ENCODE results near the gene CLEC4A.
"Not testable (repeated sequence)": the region's sequence is repeated elsewhere in the genome, so short reads cannot be mapped to it uniquely, and the experiment has no call there.

CLEC4A gene

DNA sequence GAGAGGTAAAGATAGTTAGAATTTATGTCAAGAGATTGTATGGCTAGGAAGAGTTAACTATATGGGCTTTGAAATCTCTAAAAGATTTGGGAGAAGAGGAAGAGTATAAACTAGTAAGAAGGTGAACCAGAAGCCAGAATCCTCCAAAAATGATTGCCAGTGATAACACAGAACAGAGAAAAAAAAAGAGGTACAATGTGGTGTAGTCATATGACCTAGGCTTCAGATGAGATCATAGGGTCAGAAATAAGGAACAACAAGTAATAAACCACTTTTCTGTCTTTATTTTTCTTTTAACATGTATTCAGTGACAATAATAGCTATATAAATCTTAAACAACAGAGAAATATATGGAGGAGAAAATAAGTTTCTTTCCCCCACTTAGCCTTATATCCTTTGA is 43.3 kb upstream of the CLEC4A start:
- no peak for TF ChIP-seq CTCF (IDR thresholded peaks at IDR 0.05; ENCODE audit: control insufficient read depth, insufficient read depth, low read depth, low read length, missing control alignments)
- no peak overlapping the region for H3K4me3 ChIP-seq (ENCODE audit: control insufficient read depth, low read depth, low read length)
- DNase-seq (ENCODE audit: low read depth) = no peak

GRCh38 chr12:8081251-8081920 is 42.0 kb upstream of the CLEC4A start:
- DNase-seq (ENCODE audit: low read depth) = no peak
- H3K4me3 ChIP-seq (ENCODE audit: control insufficient read depth, low read depth, low read length) = peak overlapping the region; percentile 90
- TF ChIP-seq CTCF (IDR thresholded peaks at IDR 0.05; ENCODE audit: control insufficient read depth, insufficient read depth, low read depth, low read length, missing control alignments) = no peak

- no peak for DNase-seq (ENCODE audit: low read depth)
- peak overlapping the region; percentile 90 for H3K4me3 ChIP-seq (ENCODE audit: control insufficient read depth, low read depth, low read length)
- TF ChIP-seq CTCF (IDR thresholded peaks at IDR 0.05; ENCODE audit: control insufficient read depth, insufficient read depth, low read depth, low read length, missing control alignments) = no peak
These were observed 40.7 kb upstream of the CLEC4A start for GRCh38 chr12:8082808-8083100.

DNA sequence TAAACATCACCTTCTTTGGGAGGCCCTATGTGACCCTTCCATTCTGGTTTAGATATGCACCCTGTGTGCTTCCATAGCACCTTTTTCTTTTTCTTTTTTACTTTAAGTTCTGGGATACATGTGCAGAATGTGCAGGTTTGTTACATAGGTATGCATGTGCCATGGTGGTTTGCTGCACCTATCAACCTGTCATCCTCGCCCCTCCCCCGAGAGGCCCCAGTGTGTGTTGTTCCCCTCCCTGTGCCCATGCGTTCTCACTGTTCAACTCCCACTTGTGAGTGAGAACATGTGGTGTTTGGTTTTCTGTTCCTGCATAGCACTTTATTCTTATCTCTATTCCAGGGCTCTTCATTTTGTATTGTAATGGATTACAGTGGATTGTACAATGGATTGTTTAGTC is 39.1 kb upstream of the CLEC4A start:
- not testable (repeated sequence) for DNase-seq (ENCODE audit: low read depth); H3K4me3 ChIP-seq (ENCODE audit: control insufficient read depth, low read depth, low read length)

GRCh38 chr12:8087666-8088065 is 35.8 kb upstream of the CLEC4A start:
- H3K4me3 ChIP-seq (ENCODE audit: control insufficient read depth, low read depth, low read length) = no peak overlapping the region
- no peak for TF ChIP-seq CTCF (IDR thresholded peaks at IDR 0.05; ENCODE audit: control insufficient read depth, insufficient read depth, low read depth, low read length, missing control alignments)
- DNase-seq (ENCODE audit: low read depth) = no peak

- no peak for TF ChIP-seq CTCF (IDR thresholded peaks at IDR 0.05; ENCODE audit: control insufficient read depth, insufficient read depth, low read depth, low read length, missing control alignments)
- no peak for DNase-seq (ENCODE audit: low read depth)
- no peak overlapping the region for H3K4me3 ChIP-seq (ENCODE audit: control insufficient read depth, low read depth, low read length)
These were observed 34.8 kb upstream of the CLEC4A start for GRCh38 chr12:8088574-8088973.

DNA sequence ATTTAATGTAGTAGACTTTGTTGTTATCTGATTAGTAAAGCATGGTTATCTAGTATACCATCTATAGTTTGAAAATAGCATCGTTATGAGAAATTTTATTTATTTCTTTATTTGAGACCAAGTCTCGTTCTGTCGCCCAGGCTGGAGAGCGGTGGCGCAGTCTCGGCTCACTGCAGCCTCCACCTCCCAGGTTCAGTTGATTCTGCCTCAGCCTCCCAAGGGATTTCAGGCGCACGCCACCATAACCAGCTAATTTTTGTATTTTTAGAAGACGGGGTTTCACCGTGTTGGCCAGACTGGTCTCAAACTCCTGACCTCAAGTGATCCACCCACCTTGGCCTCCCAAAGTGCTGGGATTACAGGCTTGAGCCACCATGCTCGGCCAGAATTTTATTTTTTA is 34.1 kb upstream of the CLEC4A start:
- not testable (repeated sequence) for H3K4me3 ChIP-seq (ENCODE audit: control insufficient read depth, low read depth, low read length); DNase-seq (ENCODE audit: low read depth)

GRCh38 chr12:8089716-8090115 is 33.7 kb upstream of the CLEC4A start:
- no peak for DNase-seq (ENCODE audit: low read depth)
- no peak for TF ChIP-seq CTCF (IDR thresholded peaks at IDR 0.05; ENCODE audit: control insufficient read depth, insufficient read depth, low read depth, low read length, missing control alignments)
- no peak overlapping the region for H3K4me3 ChIP-seq (ENCODE audit: control insufficient read depth, low read depth, low read length)

Data from AG09309 (cell line).